ENCODE data around the gene GRIP1.
A peak's percentile ranks its signal among the peaks of the same experiment; 100 is the strongest.

GRIP1 gene

DNA sequence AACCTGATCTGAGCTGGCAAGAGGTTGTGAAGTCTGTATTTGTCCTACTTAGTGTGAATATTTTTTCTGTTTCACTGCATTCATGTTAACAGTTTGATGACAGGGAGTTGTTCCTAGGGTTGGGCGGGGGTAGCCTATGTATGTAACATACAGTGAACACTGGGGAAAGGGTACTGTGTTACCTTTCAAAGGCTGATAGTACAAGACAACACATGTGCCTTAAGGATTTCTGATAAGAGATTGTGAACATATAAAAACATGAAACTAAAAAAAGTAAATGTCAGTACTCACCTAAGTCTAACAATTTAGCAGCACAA lies 30.5 kb upstream of the GRIP1 start:
- H3K4me3 Mint-ChIP-seq = no peak overlapping the region
- peaks cover 6% of the 10 kb centered on the region for H3K4me1 Mint-ChIP-seq
- TF ChIP-seq, protein P1, sequence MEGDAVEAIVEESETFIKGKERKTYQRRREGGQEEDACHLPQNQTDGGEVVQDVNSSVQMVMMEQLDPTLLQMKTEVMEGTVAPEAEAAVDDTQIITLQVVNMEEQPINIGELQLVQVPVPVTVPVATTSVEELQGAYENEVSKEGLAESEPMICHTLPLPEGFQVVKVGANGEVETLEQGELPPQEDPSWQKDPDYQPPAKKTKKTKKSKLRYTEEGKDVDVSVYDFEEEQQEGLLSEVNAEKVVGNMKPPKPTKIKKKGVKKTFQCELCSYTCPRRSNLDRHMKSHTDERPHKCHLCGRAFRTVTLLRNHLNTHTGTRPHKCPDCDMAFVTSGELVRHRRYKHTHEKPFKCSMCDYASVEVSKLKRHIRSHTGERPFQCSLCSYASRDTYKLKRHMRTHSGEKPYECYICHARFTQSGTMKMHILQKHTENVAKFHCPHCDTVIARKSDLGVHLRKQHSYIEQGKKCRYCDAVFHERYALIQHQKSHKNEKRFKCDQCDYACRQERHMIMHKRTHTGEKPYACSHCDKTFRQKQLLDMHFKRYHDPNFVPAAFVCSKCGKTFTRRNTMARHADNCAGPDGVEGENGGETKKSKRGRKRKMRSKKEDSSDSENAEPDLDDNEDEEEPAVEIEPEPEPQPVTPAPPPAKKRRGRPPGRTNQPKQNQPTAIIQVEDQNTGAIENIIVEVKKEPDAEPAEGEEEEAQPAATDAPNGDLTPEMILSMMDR (IDR thresholded peaks at IDR 0.05; ENCODE audit: unreplicated experiment in 3 of 3) = no peak
- peak overlapping the region in 1 of 3 experiments; percentile 33 for H3K27ac Mint-ChIP-seq
- H3K36me3 Mint-ChIP-seq (ENCODE audit: low read depth) = no peaks in the 10 kb centered on the region
- H3K9me3 Mint-ChIP-seq = peaks cover 2% of the 10 kb centered on the region
- no peaks in the 10 kb centered on the region for H3K27me3 Mint-ChIP-seq (ENCODE audit: low read depth)

DNA sequence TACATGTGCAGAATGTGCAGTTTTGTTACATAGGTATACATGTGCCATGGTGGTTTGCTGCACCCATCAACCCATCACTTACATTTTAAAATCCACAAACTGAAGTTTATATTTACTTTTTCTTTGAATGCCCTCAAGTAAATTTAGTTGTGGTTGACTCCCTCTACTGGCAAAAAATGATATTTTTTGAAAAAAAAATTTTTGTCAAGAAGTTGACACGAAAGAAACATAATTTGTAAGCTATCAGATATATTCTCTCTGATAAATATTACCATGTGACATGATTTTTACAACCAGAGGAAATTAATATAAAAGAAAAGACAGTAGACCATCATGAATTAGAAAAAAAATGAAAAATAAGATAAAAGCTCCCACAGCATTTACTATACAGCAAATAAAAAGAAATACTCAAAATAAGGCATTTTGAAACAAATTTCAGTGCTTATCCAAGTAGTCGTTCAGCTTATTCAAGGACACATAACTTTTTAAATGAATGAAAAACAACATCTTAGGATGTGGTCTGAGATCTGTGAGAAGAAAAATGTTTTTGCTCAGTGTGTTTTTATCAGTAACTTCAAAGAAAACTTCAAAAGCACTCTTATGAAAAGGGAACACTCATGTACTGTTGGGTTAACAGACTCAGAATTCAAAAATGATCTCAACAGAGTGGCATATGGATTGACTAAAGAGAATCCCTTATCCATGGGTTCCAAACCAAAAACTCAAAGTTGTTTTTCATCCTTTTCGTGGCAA lies 30.0 kb upstream of the GRIP1 start:
- Mint-ChIP-seq H3K27me3 (ENCODE audit: low read depth) (no peaks in the 10 kb centered on the region), H3K9me3 (peaks cover 2% of the 10 kb centered on the region), H3K36me3 (ENCODE audit: low read depth) (no peaks in the 10 kb centered on the region), H3K27ac (peak overlapping the region in 1 of 3 experiments; percentile 33), H3K4me1 (peaks cover 6% of the 10 kb centered on the region), H3K4me3 (no peak overlapping the region)
- TF ChIP-seq, protein P1 (IDR thresholded peaks at IDR 0.05; ENCODE audit: unreplicated experiment in 3 of 3) = peak; percentile 45 to 58 (median 53)

DNA sequence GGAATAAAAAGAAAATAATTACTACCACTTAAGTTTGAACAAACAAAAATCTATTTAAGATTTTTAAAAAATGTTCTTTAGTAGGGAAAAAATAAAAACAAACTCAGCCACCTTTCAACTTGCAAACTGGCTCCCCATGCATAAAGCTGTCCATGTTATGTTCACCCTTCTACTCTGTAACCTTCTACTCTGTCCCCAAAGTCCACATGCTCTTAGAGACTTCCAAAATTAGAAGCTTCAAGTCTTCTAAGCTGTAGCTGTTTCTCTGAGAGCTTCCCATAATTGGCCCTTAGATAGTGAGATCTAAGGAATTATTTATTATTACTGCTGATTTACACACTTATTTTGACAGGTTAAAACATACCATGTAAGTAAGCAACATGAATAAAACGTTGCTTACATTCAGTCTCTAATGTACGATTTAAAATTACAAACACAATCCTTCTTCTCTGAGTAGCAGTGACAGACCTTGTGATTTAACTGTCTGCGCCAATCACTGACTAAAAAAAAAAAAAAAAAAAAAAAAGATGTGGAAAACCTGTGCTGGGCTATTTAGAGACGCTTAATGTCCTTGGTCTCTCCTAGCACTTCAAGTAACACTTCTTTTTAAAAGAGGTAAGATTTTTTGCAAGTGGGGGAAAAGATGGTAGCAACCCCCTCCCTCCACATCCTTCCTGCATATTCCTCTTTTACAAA lies 28.3 kb upstream of the GRIP1 start:
- no peak overlapping the region for H3K27ac Mint-ChIP-seq
- no peak overlapping the region for H3K4me3 Mint-ChIP-seq
- no peaks in the 10 kb centered on the region for H3K27me3 Mint-ChIP-seq (ENCODE audit: low read depth)
- H3K9me3 Mint-ChIP-seq = peaks cover 2% of the 10 kb centered on the region
- H3K4me1 Mint-ChIP-seq = peaks cover 6% of the 10 kb centered on the region
- TF ChIP-seq, protein P1 (IDR thresholded peaks at IDR 0.05; ENCODE audit: unreplicated experiment in 3 of 3) = no peak
- no peaks in the 10 kb centered on the region for H3K36me3 Mint-ChIP-seq (ENCODE audit: low read depth)

DNA sequence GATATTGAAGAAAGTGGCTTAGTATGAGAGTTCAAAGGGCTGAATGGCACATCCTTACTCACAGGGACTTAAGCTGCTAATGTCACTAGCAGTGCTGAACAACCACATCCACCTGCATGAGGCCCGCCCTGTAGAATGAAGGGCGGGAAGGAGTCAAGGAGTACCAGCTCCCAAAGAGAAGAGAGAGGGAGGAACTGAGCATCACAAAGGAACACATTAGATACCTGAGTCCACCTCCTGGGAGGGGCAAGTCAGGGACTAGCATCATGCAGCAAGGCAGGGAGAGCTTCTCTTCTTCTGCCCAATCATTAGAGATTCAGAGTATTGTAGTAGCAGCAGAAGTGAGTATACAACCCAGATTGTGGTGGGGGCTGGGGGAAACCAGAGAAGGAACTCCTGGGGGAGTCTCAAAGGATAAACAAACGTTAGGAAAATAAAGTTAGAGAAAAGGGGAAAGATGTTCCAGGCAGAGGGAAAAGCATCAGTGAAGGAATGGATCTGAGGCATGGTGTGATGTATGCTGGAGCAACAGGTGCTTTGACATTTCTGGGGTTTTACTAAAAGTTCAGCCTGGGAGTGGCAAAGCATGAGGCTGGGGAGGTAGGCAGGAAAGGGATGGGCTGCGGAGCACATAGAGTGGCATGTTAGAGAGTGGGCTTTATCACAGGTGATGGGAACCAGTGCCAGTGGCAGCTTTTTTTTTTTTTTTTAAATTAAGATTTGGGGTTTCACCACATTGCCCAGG lies 21.0 kb upstream of the GRIP1 start:
- Mint-ChIP-seq H3K4me3 (no peak overlapping the region), H3K27me3 (ENCODE audit: low read depth) (no peaks in the 10 kb centered on the region), H3K27ac (no peak overlapping the region), H3K9me3 (no peaks in the 10 kb centered on the region), H3K36me3 (ENCODE audit: low read depth) (no peaks in the 10 kb centered on the region), H3K4me1 (peaks cover 8% of the 10 kb centered on the region)
- TF ChIP-seq, protein P1 (IDR thresholded peaks at IDR 0.05; ENCODE audit: unreplicated experiment in 3 of 3) = no peak

DNA sequence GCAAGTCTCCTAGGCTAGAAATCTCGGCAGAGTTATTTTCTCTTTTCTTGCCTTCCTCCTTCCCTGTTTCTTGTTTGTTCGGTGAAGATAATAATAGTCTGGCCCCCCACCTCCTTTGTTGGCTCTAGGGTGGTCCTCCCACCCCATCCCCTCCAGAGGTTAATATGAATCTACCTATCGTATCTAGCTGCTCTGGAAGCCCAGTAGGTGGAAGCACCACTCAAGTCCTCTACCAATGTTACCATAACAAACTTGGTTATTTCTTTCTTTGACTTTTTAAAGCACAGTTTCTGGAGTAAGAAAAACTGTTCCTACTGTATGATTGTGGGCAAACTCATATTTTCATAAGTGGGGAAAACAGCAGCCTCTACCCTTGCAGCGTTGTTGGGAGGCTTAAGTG lies 19.7 kb upstream of the GRIP1 start:
- no peaks in the 10 kb centered on the region for H3K36me3 Mint-ChIP-seq (ENCODE audit: low read depth)
- H3K27me3 Mint-ChIP-seq (ENCODE audit: low read depth) = no peaks in the 10 kb centered on the region
- TF ChIP-seq, protein P1 (IDR thresholded peaks at IDR 0.05; ENCODE audit: unreplicated experiment in 3 of 3) = no peak
- H3K27ac Mint-ChIP-seq = no peak overlapping the region
- H3K4me1 Mint-ChIP-seq = peaks cover 14% of the 10 kb centered on the region
- H3K4me3 Mint-ChIP-seq = no peak overlapping the region
- no peaks in the 10 kb centered on the region for H3K9me3 Mint-ChIP-seq

Data from nephron (organoid).